HG03342 (cell line): ENCODE measurements around the gene NFIX.

Experiments used
- ATAC-seq: cut with Tn5 transposase; IDR thresholded peaks from one replicate; pipeline ENCODE4 v1.9.1; 2021; ENCODE audit warnings: mild to moderate bottlenecking, moderate library complexity; ENCODE audit not compliant: unreplicated experiment

Gene NFIX

GRCh38 chr19:13006431-13007281 is 11.4 kb downstream of the NFIX start:
- no peak for ATAC-seq

DNA sequence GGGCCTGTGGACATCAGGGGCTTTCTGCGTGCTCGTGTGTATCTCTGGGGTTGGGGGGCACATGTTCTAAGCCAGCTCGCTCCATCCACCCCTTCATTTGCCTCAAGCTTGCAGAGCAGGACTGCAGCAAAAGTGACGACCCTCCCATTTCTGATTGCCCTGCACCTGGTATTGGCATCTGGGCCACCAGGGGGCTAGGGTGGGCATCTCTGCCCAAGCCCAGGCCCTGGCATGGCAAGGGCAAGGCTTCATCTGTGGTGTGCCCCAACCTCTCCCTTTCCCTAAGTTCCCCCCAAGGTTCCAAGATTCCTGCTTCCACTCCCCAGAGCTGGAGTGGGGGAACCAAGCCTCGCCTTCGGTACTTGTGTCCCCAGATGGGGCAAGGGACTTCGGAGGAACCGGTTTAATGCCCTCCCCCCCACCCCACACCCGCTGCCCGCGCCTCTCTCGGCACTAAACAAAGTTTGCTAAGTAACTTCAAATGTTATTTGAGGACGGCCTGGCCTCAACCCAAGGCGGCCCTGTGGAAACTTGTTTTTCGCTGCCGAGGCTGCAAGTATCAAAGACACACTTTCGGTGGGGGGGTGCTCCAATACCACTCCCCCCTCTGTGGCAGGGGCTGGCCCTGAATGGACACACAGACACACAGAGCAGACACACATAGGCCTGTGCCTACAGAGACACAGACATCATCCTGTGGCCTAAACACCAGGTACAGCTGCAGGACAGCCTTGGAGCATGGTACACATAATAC is 12.2 kb downstream of the NFIX start:
- no peak for ATAC-seq

DNA sequence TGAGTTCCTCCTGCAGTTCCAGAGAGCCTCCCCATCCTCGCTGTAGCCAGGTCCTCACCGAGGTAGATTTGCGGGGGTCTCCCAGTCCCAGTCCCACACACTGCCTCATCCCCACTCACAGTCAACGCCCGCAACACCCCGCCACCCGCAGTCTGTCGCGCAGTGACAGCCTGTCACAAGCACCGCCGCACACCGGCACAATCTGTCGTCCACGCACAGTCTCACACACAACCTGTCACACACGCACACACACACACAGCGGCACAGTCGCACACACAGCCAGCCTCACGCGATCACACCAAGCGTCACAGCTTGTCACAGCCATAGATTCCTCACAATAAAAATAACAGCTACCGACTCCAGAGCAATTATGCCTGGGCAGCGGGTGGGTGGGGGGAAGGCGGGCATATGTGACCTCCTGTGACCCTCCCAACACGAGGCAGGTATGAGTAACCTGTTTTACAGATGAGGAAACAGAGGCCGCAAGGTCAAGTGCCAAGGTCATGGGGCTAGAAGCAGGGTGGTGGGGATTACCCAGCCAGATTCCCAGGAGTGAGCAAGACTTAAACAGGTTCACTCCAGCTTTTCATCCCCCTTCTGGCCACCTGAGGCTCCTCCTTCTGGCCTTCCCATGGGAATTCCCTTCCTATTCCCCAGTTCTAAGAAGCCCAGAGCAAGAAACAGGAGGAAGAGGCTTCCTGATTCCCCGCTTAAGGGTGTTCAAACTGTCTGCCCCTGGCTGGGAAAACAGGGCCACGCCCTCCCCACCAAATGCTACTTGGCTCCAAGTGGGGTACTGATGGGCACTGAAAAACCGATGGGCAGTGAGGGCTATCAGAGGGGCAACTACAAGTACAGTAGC is 13.9 kb downstream of the NFIX start:
- ATAC-seq: no peak

GRCh38 chr19:13010038-13010991 is 15.0 kb downstream of the NFIX start:
- no peak for ATAC-seq

- no peak for ATAC-seq
These were observed 15.8 kb downstream of the NFIX start for GRCh38 chr19:13010992-13011652.

DNA sequence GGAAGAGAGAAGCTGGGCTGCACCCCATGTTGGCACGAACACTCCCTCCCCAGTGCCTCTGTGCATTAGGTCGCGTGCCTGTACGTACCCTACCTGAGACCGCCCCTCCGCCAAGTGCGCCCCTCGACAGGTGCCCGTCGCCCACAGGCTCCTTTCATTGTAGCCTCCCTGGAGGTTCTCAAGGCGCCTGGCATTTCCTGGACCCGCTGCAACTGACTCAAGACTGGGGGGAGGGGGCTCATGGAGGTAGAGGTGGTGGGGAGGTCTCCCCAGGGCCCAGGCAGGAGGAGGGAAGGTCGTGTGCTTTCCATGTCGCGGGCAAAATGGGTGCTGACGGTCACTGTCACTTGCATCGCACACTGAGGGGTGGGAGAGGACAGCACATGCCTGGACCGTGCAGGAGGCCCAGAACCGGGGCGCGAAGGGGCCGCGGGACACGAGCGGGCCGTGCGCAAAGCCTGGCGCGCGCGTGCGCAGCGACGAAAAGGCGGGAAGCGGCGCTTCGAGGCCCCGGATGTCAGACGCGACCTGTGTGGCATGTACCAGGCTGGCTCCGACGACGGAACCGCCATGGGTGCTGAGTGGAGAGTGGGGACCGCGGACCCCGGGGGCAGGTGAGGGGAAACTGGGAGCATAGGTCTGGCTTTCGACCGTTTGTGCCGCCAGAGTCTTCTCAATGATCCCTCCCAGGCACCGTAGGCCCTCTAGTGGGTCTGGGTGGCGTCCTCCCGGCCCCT is 16.5 kb downstream of the NFIX start:
- no peak for ATAC-seq

GRCh38 chr19:13012390-13012689 is 17.1 kb downstream of the NFIX start:
- no peak for ATAC-seq

DNA sequence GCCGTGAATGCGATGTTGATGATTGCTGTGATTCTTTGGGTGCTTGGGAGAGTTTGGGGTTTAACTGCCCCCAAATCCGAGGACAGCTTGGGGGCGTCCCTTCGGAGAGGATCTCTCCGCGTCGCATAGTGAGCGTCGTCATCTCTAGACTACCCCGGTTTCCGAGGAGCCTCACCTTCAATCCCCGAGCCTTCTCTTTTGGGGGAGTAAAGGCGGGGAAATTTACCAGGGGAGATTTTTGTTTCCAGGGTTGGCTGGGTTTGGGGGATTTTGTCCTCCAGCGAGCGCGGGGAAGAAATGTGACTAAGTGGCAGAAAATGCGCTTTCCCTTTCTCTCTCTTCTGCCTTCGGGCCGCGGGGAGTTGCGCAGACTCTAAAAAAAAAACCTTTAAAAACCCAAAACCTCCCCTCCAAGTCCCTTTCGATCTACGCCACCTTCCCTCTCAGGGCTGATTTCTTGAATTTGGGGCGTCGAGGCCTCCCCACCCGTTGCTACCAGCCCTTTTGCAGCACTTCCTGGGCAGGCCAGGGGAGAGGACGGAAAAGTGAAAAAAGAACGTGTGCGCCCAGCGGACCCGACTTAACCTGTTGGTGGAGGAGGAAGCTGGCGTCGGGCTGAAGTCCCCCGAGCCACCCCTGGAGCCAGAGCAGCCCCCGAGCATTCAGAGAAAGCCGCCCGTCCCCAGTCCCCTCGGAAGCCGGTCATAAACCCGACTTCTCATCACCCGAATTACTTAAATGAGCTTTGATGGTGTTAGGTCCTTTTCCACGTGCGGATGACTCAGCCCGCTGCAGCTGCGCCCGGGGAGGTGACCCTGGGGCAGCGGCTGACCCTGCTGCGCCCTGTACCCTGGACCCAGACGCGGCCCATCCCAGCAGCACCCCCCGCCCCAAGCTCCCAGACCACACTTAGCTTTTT is 17.7 kb downstream of the NFIX start:
- no peak for ATAC-seq

DNA sequence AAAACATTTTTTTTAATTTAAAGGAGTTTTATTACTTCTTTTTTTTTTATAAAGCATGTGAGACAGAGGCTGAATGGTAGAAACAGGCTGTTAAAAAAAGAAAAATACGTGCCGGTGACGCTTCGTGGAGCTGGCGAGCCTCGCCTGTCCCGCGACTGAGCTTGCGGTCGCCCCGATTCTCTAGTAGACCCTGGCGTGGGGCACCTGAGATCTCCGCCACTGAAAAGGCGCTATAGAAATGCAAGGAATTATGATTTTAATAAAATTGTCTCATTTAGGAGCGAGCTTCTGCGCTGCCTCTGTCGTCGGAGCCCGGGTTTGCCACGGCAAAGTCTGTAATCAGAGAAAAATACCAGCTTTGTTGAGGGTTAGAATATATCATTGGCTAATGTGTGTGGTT is 18.4 kb downstream of the NFIX start:
- no peak for ATAC-seq

GRCh38 chr19:13014101-13014920 is 19.0 kb downstream of the NFIX start:
- ATAC-seq: no peak

DNA sequence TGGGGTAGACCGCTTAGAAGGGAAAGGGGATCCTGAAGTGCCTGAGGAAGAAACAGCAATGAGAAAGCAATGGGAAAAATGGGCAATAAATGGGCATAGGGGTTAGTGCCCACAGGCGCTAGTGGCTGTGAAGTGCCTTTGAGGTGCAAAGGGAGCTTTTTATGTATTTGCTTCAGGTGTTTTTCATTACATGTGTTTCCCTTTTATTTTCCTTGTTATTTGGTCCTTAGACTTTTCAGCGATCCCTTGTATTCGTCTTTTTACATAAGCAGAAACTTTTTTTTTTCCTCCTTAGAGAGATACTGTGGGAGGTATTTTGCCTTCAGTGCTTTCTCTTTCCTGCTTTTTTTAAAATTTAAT is 19.6 kb downstream of the NFIX start:
- ATAC-seq: no peak

DNA sequence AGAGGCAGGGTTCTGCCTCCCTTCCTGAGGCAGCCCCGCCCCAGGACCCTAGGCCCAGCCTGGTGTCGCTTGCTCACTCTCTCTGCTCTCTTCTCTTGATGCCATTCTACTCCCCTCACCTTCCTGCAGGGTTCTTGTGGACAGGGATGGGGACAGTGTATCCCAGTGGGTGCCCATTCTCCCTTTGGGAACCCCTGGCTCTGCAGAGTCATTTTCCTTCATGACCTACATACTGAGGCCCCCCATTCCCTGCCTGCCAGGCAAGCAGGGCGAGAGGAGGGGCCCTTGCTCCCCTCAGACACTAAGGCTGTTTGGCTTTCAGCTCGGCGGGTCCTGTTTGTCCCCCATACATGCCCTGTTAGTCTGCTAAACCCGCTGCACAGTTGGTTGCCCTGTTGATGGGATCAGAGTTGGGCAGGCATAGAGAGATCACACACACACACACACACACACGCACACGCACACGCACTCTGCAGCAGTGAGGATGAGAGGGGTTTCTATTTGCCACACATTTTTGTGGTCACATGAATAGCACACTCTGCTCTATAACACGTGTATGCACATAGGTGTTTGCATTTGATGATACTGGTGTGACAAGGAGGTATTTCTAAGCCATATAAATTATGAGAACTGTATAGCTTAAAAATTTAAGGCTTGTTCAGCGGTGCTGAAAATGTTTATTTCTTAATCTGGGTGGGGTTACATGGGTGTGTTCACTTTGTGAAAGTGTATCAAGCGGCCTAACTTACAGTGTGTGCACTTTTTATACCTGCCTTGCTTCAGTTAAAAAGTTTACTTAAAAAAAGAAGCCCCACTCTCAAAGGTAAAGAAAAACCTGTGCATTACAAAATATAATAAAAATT is 20.3 kb downstream of the NFIX start:
- ATAC-seq: no peak

GRCh38 chr19:13016245-13016627 is 21.0 kb downstream of the NFIX start:
- ATAC-seq: no peak

DNA sequence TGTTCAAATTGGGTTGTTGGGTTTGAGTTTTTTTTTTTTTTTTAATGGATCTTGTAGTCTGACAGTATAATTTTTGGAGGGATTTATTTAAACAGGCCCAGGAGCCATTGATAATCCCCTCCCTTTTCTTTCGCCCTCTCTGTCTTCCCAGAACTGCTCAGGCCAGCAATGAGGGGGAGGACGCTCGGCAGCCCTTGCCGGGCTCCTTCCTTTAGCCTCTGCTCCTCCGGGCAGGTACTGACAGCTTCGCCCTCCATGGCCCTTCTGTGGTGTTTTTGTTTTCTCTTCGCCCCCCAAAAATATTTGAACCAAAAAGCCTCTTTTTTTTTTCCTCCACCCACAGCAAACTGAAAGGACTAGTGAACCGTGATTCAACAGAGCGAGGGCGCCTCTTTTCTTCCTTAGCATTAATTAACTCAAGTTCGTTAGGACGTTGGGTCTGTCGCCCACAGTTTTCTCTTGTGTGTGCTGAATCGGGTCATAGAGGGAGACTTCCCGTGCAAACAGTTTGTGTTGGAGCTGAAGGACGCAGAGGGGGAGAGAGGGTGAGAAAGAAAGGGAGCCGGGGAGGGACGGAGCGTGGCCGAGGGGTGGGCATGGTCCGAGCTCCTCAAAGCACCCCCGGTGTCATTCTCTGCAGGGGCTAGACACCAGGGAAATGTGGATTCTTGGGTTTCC is 21.5 kb downstream of the NFIX start:
- ATAC-seq: no peak

DNA sequence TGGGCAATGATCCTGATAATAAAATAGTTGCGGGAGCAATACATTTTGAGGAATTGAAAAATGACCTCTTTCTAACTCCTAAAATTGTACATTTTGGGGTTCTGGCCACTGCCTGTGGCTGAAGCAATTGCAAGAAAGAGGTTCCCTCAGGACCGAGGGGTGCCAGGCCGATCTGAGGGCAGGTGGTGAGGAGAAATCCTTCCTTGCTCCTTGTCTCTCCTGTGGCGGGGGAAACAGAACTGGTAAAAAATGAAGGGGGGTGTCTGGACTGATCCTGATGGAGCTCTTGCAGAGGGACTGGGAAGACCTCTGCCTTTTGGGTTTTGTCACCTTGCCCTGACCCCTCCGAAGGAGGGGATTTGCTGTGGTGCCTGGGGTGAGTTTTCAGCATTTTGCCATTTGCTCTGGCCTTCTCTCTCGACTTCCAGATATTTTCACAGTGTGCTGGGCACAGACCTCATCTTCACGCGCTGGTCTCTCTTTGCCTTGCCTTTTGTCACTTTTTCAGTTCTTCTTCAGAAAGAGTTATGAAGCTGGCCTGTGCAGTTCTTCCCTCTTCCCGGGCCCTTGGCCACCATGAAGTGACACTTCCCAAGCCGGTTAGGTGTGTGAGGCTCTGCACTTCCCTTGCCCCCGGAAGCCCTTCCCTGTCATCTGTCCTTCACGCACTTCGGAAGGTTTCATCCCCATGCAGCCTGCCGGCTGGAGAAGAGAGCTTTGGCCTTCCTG is 22.2 kb downstream of the NFIX start:
- no peak for ATAC-seq
